Measurements from ENCODE around the gene KDM5C. TPM values are rescaled to one million over a fixed set of nuclear protein-coding genes. Genes with fewer than 3 reads are reported as not detected.

Gene KDM5C
- total and polyA plus RNA-seq, 10 donors: 10.4 to 165 (median 114) TPM

- intact Hi-C loops (cut with DNase I; ENCODE audit: low total_unique reads): no loop called here
- Histone ChIP-seq H3K27ac (no peak overlapping the region), H3K9me3 (no peaks in the 10 kb centered on the region), H3K27me3 (replicated peaks in 1 of 7) (no peaks in the 10 kb centered on the region), H3K36me3 (peaks cover 0 to 10% (median 0%) of the 10 kb centered on the region in 6 donors), H3K4me3 (no peak overlapping the region), H3K4me1 (no peaks in the 10 kb centered on the region)
- DNase-seq: no peak
- 83 to 97% (median 92%) methylated on average over 8 of the region's 8 CpGs for WGBS, 5 donors
- TF ChIP-seq CTCF (IDR thresholded peaks at IDR 0.05 in 8 of 11, conservative IDR thresholded peaks at IDR 0.05 in 3 of 11) (no peak), POLR2AphosphoS5 (IDR thresholded peaks at IDR 0.05) (no peak), POLR2A (IDR thresholded peaks at IDR 0.05) (no peak)
Measured at GRCh38 chrX:53155512-53156206, 69.3 kb downstream of the KDM5C start.

- no peaks in the 10 kb centered on the region for H3K27me3 ChIP-seq (replicated peaks in 1 of 7)
- H3K27ac ChIP-seq: no peak overlapping the region
- whole genome bisulfite sequencing, 5 donors: 66 to 100% (median 95%) methylated on average over 1 of the region's 1 CpG
- DNase-seq: no peak
- H3K36me3 ChIP-seq: no peaks in the 10 kb centered on the region
- no peaks in the 10 kb centered on the region for H3K9me3 ChIP-seq
- no peak overlapping the region for H3K4me3 ChIP-seq
- no peaks in the 10 kb centered on the region for H3K4me1 ChIP-seq
- intact Hi-C loops (cut with DNase I; ENCODE audit: low total_unique reads): no loop called here
- TF ChIP-seq CTCF (IDR thresholded peaks at IDR 0.05 in 8 of 11, conservative IDR thresholded peaks at IDR 0.05 in 3 of 11): no peak
- TF ChIP-seq POLR2A (IDR thresholded peaks at IDR 0.05): no peak
- TF ChIP-seq POLR2AphosphoS5 (IDR thresholded peaks at IDR 0.05): no peak
Measured at GRCh38 chrX:53153581-53153980, 71.4 kb downstream of the KDM5C start.

Small RNAs within 50 kb of the gene (microRNA-seq; reads per million reads assigned to microRNA genes)
- gene MIR6894 (3.5 to 6.1 (median 3.7) reads per million in 3 donors), gene MIR6895 (0 to 0.72 (median 0.70) reads per million in 3 donors)

Small RNAs within 50 kb of the gene (small RNA-seq; reads per million reads assigned to genes)
- gene AL139396.1 (0 reads per million in 4 donors), gene MIR6894 (0.14 to 0.58 (median 0.29) reads per million in 4 donors), gene MIR6895 (0 to 0.06 (median 0) reads per million in 4 donors)

Other genes with a start within 250 kb of the KDM5C start
- gene GPR173, start 176.4 kb downstream of the KDM5C start, total RNA-seq: 1 to 10 TPM; 1.8 to 4.4 (median 2.8) TPM
- gene GPR173, start 176.4 kb downstream of the KDM5C start, polyA plus RNA-seq: 1 to 10 TPM in 1 of 3 donors, under 1 TPM in 2; 0.44 to 1.1 (median 0.83) TPM
- 10 to 100 TPM; 28.6 to 60.0 (median 51.7) TPM for gene TSPYL2, start 142.8 kb downstream of the KDM5C start, total RNA-seq
- gene TSPYL2, start 142.8 kb downstream of the KDM5C start, polyA plus RNA-seq: 10 to 100 TPM; 35.6 to 65.8 (median 58.6) TPM
- 10 to 100 TPM; 14.0 to 34.5 (median 19.3) TPM for gene KANTR, start 131.1 kb downstream of the KDM5C start, total RNA-seq
- 1 to 10 TPM; 4.4 to 8.4 (median 6.1) TPM for gene KANTR, start 131.1 kb downstream of the KDM5C start, polyA plus RNA-seq
- gene IQSEC2, start 56.4 kb upstream of the KDM5C start, total RNA-seq: 10 to 100 TPM in 4 of 7 donors, 1 to 10 TPM in 3; 6.8 to 15.7 (median 10.5) TPM
- gene IQSEC2, start 56.4 kb upstream of the KDM5C start, polyA plus RNA-seq: 1 to 10 TPM; 5.2 to 8.0 (median 5.5) TPM
- gene SMC1A, start 197.4 kb upstream of the KDM5C start, total RNA-seq: 10 to 100 TPM; 42.9 to 77.5 (median 71.7) TPM
- gene SMC1A, start 197.4 kb upstream of the KDM5C start, polyA plus RNA-seq: 1 to 10 TPM; 5.6 to 7.6 (median 7.0) TPM
- 1 to 10 TPM in 1 of 7 donors, under 1 TPM in 5, not detected in 1; 0.34 to 1.0 (median 0.80) TPM for gene RIBC1, start 197.7 kb upstream of the KDM5C start, total RNA-seq
- gene RIBC1, start 197.7 kb upstream of the KDM5C start, polyA plus RNA-seq: 1 to 10 TPM in 1 of 3 donors, under 1 TPM in 2; 0.70 to 1.4 (median 0.86) TPM
- 10 to 100 TPM; 41.9 to 54.9 (median 46.9) TPM for gene HSD17B10, start 209.2 kb upstream of the KDM5C start, total RNA-seq
- 10 to 100 TPM; 49.7 to 67.7 (median 60.1) TPM for gene HSD17B10, start 209.2 kb upstream of the KDM5C start, polyA plus RNA-seq

Measured in spleen (tissue), 11 donors.